Inflammatory macrophage treated with lipopolysaccharide for 1 hour (primary cell): ENCODE data around the gene PRSS23.

Experiments
- DNase-seq, 2 donors: peaks; one replicate each; pipeline ENCODE4 v3.0.0-alpha.2; 2020 to 2022

Gene PRSS23

GRCh38 chr11:86790867-86791849 is 9.2 kb upstream of the PRSS23 start:
- DNase-seq: no peak

- no peak for DNase-seq
Measured at GRCh38 chr11:86792150-86792549, 8.2 kb upstream of the PRSS23 start.

GRCh38 chr11:86793307-86793706 is 7.0 kb upstream of the PRSS23 start:
- DNase-seq: no peak

- no peak for DNase-seq
Measured at GRCh38 chr11:86795511-86795910, 4.8 kb upstream of the PRSS23 start.

- DNase-seq: no peak
Measured at GRCh38 chr11:86795949-86796348, 4.4 kb upstream of the PRSS23 start.

- DNase-seq: no peak
Measured at GRCh38 chr11:86797133-86797532, 3.2 kb upstream of the PRSS23 start.

- no peak for DNase-seq
Measured at GRCh38 chr11:86798988-86799387, 1.4 kb upstream of the PRSS23 start.

- no peak for DNase-seq
Measured at GRCh38 chr11:86799680-86800075, 664 bp upstream of the PRSS23 start.

- DNase-seq: no peak
Measured at GRCh38 chr11:86800960-86801272, 574 bp downstream of the PRSS23 start.

GRCh38 chr11:86801364-86801763 is 1.0 kb downstream of the PRSS23 start:
- DNase-seq: no peak

GRCh38 chr11:86802146-86802545 is 1.8 kb downstream of the PRSS23 start:
- DNase-seq: no peak

GRCh38 chr11:86802601-86803051 is 2.3 kb downstream of the PRSS23 start:
- peak in 1 of 2 donors; percentile 10 for DNase-seq

GRCh38 chr11:86803136-86804045 is 3.0 kb downstream of the PRSS23 start:
- no peak for DNase-seq

- no peak for DNase-seq
Measured at GRCh38 chr11:86804951-86805350, 4.6 kb downstream of the PRSS23 start.

- DNase-seq: peak; percentile 66 to 79
Measured at GRCh38 chr11:86805873-86806310, 5.5 kb downstream of the PRSS23 start.

- DNase-seq: no peak
Measured at GRCh38 chr11:86806903-86807302, 6.6 kb downstream of the PRSS23 start.

GRCh38 chr11:86807360-86807759 is 7.0 kb downstream of the PRSS23 start:
- no peak for DNase-seq

GRCh38 chr11:86809561-86809960 is 9.2 kb downstream of the PRSS23 start:
- DNase-seq: no peak

- DNase-seq: no peak
Measured at GRCh38 chr11:86810288-86810687, 9.9 kb downstream of the PRSS23 start.

- DNase-seq: no peak
Measured at GRCh38 chr11:86811637-86812321, 11.4 kb downstream of the PRSS23 start.

GRCh38 chr11:86812322-86812670 is 12.0 kb downstream of the PRSS23 start:
- DNase-seq: no peak

GRCh38 chr11:86812981-86813380 is 12.6 kb downstream of the PRSS23 start:
- no peak for DNase-seq

GRCh38 chr11:86814775-86815174 is 14.4 kb downstream of the PRSS23 start:
- DNase-seq: no peak
